SH-SY5Y (cell line): ENCODE data around the gene OTOGL.

Experiments used
- GATA2 ChIP-seq: IDR thresholded peaks from 2 replicates; pipeline ENCODE4 v1.6.1; 2011; ENCODE audit warnings: mild to moderate bottlenecking, low read depth, low read length
- GATA3 ChIP-seq: IDR thresholded peaks from 2 replicates; pipeline ENCODE4 v1.6.1; 2011; ENCODE audit warnings: low read depth, mild to moderate bottlenecking, low read length, moderate library complexity

GRCh38 chr12:80261403-80261802, 162.1 kb downstream of the OTOGL start:
- TF ChIP-seq GATA2 (no peak), GATA3 (no peak)
